HepG2 (cell line): Measurements from ENCODE around the gene RPL41. TPM values are rescaled to one million over a fixed set of nuclear protein-coding genes. Genes with fewer than 3 reads are reported as not detected.
"Not testable (repeated sequence)": the region's sequence is repeated elsewhere in the genome, so short reads cannot be mapped to it uniquely, and the experiment has no call there.

Source experiments
- ATAC-seq: fragments of 200-7000 bp; cut with Tn5 transposase; 3 replicates; pipeline ENCODE4 v1.9.1; 2020; ENCODE audit warnings: mild to moderate bottlenecking, moderate library complexity
- BruUV-seq: library from RNA; stranded (reverse); fragments of 400-500 nt; replicated peaks from 2 replicates; lab custom pipeline; 2021; lab: Mats Ljungman, UMichigan
- CTCF ChIA-PET: fragments of 300-600 bp; formaldehyde crosslinking; extraction: SDS; loops from one replicate; lab custom pipeline; 2021; ENCODE audit warnings: low total read pairs, inconsistent platforms, low intra/inter-chr PET ratio; lab: Yijun Ruan, JAX
- POLR2A ChIA-PET: fragments of 350-600 bp; sonication (Branson Sonifier 250); formaldehyde crosslinking; loops from one replicate; lab custom pipeline; 2020; ENCODE audit warnings: antibody characterized with exemption, inconsistent platforms; lab: Yijun Ruan, JAX
- DNase-seq: peaks from one replicate; pipeline ENCODE4 v3.0.0-alpha.2; 2015; ENCODE audit warnings: low spot score
- FAIRE-seq: peaks from 3 replicates; lab custom pipeline; 2011; peaks lifted over from hg19 to GRCh38; lab: Jason Lieb, UNC
- H2AFZ ChIP-seq: one replicate; pipeline ENCODE4 v1.6.1; 2011; ENCODE audit warnings: low read length, inconsistent platforms
- H3K27ac ChIP-seq: fragments of 300-600 bp; 3 replicates; pipeline ENCODE4 v1.8.0; 2011; ENCODE audit warnings: mixed run types, mild to moderate bottlenecking, mixed read lengths, low read length, inconsistent platforms; ENCODE audit not compliant: insufficient read depth; ENCODE audit errors: extremely low read length
- H3K27me3 ChIP-seq, 2 experiments: fragments of 200-600 bp in 1 of 2; 2 replicates in 1 of 2; 3 replicates in 1 of 2; pipeline versions ENCODE4 v1.6.0 to v1.8.0; 2011; ENCODE audit warnings: low read length in 2 of 2, mild to moderate bottlenecking in 2 of 2, moderate library complexity in 2 of 2, inconsistent platforms in 1 of 2; ENCODE audit not compliant: insufficient read depth in 2 of 2, control insufficient read depth in 1 of 2
- H3K36me3 ChIP-seq, 2 experiments: fragments of 200-600 bp in 1 of 2; replicated peaks in 1 of 2; 2 replicates in 1 of 2; 3 replicates in 1 of 2; pipeline versions ENCODE4 v1.5.1 to v1.8.0; 2011; ENCODE audit warnings: low read length in 2 of 2, inconsistent platforms in 1 of 2; ENCODE audit not compliant: insufficient read depth in 2 of 2, control insufficient read depth in 1 of 2
- H3K4me1 ChIP-seq: 2 replicates; pipeline ENCODE4 v1.5.1; 2012; ENCODE audit warnings: low read length, inconsistent platforms; ENCODE audit not compliant: insufficient read depth
- H3K4me2 ChIP-seq: 2 replicates; pipeline ENCODE4 v1.6.0; 2011; ENCODE audit warnings: low read depth, low read length, inconsistent platforms
- H3K4me3 ChIP-seq, 3 experiments: fragments of 200-600 bp in 1 of 3; sonication (generic), shearing (Covaris generic) in 1 of 3; replicated peaks in 1 of 3; 2 replicates each; pipeline ENCODE4 v1.5.1; 2011 to 2016; ENCODE audit warnings: low read length in 3 of 3, inconsistent platforms in 2 of 3, low read depth in 2 of 3, mild to moderate bottlenecking in 2 of 3, control low read depth in 1 of 3, mixed read lengths in 1 of 3; ENCODE audit not compliant: insufficient read depth in 1 of 3
- H3K79me2 ChIP-seq: one replicate; pipeline ENCODE4 v1.6.1; 2011; ENCODE audit warnings: low read length, inconsistent platforms; ENCODE audit not compliant: insufficient read depth
- H3K9ac ChIP-seq: 2 replicates; pipeline ENCODE4 v1.6.0; 2011; ENCODE audit warnings: mild to moderate bottlenecking, low read depth, low read length, inconsistent platforms; ENCODE audit not compliant: insufficient read depth
- H3K9me3 ChIP-seq: 2 replicates; pipeline ENCODE4 v1.5.1; 2012; ENCODE audit warnings: mild to moderate bottlenecking, low read length
- H4K20me1 ChIP-seq: 2 replicates; pipeline ENCODE4 v1.6.0; 2011; ENCODE audit warnings: inconsistent platforms, mild to moderate bottlenecking, low read length, moderate library complexity; ENCODE audit not compliant: insufficient read depth
- EHMT2 ChIP-seq: fragments of 200-600 bp; sonication (generic); IDR thresholded peaks from 2 replicates; pipeline ENCODE4 v1.7.0; 2017; ENCODE audit warnings: antibody characterized with exemption, low read depth, low read length, borderline replicate concordance
- GATAD1 ChIP-seq: IDR thresholded peaks from 2 replicates; pipeline ENCODE4 v1.6.1; 2016; ENCODE audit warnings: missing genetic modification reagents, missing compliant biosample characterization
- NFATC3 ChIP-seq: sonication (generic); formaldehyde crosslinking; IDR thresholded peaks from 2 replicates; pipeline ENCODE4 v1.5.1; 2020; ENCODE audit warnings: mild to moderate bottlenecking, missing genetic modification reagents
- PAWR ChIP-seq: sonication (generic); formaldehyde crosslinking; IDR thresholded peaks from 2 replicates; pipeline ENCODE4 v1.4.0; 2020; ENCODE audit warnings: missing genetic modification reagents, mild to moderate bottlenecking, borderline replicate concordance
- SATB2 ChIP-seq: sonication (generic); formaldehyde crosslinking; IDR thresholded peaks from 2 replicates; pipeline ENCODE4 v1.5.0; 2020; ENCODE audit warnings: missing genetic modification reagents
- TCF7L2 ChIP-seq: IDR thresholded peaks from 2 replicates; pipeline ENCODE4 v1.6.1; 2011; ENCODE audit warnings: mild to moderate bottlenecking, low read depth, low read length, moderate library complexity
- ZKSCAN5 ChIP-seq: sonication (generic); formaldehyde crosslinking; IDR thresholded peaks from 2 replicates; pipeline ENCODE4 v1.5.1; 2020; ENCODE audit warnings: mild to moderate bottlenecking, missing genetic modification reagents
- ZNF101 ChIP-seq: sonication (generic); formaldehyde crosslinking; IDR thresholded peaks from 2 replicates; pipeline ENCODE4 v1.4.0; 2020; ENCODE audit warnings: mild to moderate bottlenecking, low read depth, missing genetic modification reagents, borderline replicate concordance
- ZSCAN31 ChIP-seq: sonication (generic); formaldehyde crosslinking; IDR thresholded peaks from 2 replicates; pipeline ENCODE4 v1.5.0; 2020; ENCODE audit warnings: low read depth, mild to moderate bottlenecking, missing genetic modification reagents
- WGBS: methylation state at CpG from one replicate; pipeline ENCODE4 v1.1.6; 2017; ENCODE audit warnings: low lambda C conversion rate; 5-methylcytosine and 5-hydroxymethylcytosine counted together
- in situ Hi-C: cut with HindIII; loops from 2 replicates; pipeline ENCODE4 v1.10.0; 2017; ENCODE audit warnings: low pct_unique_long_range_greater_than_20kb; ENCODE audit not compliant: extremely low pct_ligation_motif_present
- intact Hi-C: fragments of 100-400 bp; cut with micrococcal nuclease; formaldehyde crosslinking; loops from one replicate; pipeline ENCODE4 v1.10.0; 2022; ENCODE audit not compliant: unreplicated experiment
- polyA plus RNA-seq, 8 experiments: library from polyadenylated mRNA; depleted of rRNA in 3 of 8; stranded (reverse) in 7 of 8; unstranded in 1 of 8; fragments of >200 nt; fragmentation: Illumina TruSeq in 4 of 8; extraction: Trizol in 4 of 8; gene quantifications; 2 replicates each; pipeline versions ENCODE4 v1.2.1 to v1.2.3, GENCODE V29; 2011 to 2016; ENCODE audit warnings: low read depth in 4 of 8, missing spikeins in 1 of 8, mixed read lengths in 1 of 8; ENCODE audit not compliant: insufficient read depth in 1 of 8
- total RNA-seq, 5 experiments: library from RNA; depleted of rRNA; stranded (reverse); fragments of >200 nt; fragmentation: Illumina TruSeq; extraction: Trizol; gene quantifications; 2 replicates each; pipeline ENCODE4 v1.2.3, GENCODE V29; 2016; ENCODE audit warnings: low read depth in 1 of 5
- TF ChIP-seq, protein P1 (sequence below): IDR thresholded peaks from 2 replicates; pipeline ENCODE4 v1.6.1; 2016; ENCODE audit warnings: mild to moderate bottlenecking
- TF ChIP-seq, protein P2 (sequence below): sonication (generic); formaldehyde crosslinking; IDR thresholded peaks from 2 replicates; pipeline ENCODE4 v1.8.0; 2022; ENCODE audit warnings: mild to moderate bottlenecking, missing genetic modification reagents, borderline replicate concordance

Gene RPL41
- total and polyA plus RNA-seq, 2 of the 13 experiments (the other 11 are each of a cell fraction or from before 2014, with no cell fraction given), result 4,012 to 7,670 TPM

DNA sequence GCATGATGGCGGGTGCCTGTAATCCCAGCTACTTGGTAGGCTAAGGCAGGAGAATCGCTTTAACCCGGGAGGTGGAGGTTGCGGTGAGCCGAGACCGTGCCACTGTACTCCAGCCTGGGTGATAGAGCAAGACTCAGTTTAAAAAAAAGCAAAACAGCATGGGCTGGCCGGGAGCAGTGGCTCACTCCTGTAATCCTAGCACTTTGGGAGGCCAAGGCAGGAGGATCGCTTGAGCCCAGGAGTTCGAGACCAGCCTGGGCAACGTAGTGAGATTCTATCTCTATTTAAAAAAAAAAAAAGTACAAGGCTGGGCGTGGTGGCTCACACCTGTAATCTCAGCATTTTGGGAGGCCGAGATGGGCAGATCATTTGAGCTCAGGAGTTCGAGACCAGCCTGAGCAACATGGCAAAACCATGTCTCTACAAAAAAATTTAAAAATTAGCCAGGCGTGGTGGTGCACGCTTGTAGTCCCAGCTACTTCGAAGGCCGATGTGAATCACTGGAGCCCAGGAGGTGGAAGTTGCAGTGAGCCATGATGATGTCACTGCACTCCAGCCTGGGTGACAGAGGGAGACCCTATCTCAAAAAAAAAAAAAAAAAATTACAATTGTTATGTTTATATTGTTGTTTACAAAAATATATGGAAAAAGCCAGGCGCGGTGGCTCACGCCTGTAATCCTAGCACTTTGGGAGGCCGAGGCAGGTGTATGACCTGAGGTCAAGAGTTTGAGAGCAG is 40.2 kb downstream of the RPL41 start:
- H3K27me3 ChIP-seq, ATAC-seq, FAIRE-seq, H3K9me3 ChIP-seq, H3K9ac ChIP-seq, BruUV-seq, H2AFZ ChIP-seq, DNase-seq: not testable (repeated sequence)
- intact Hi-C loops, result loop anchor here (5.0 kb wide), 1 partner anchor 36 kb away; no protein-coding TSS in a partner anchor
- H4K20me1 ChIP-seq, result peaks cover 26% of the 10 kb centered on the region
- H3K36me3 ChIP-seq, result peaks cover 14 to 23% of the 10 kb centered on the region in 2 experiments
- H3K4me2 ChIP-seq, result peak overlapping the region; percentile 71
- ChIA-PET CTCF (interaction anchor here (1.8 kb wide), 1 partner anchor 31 kb away, joined by 7 read pairs; no protein-coding TSS in a partner anchor), POLR2A (interaction anchor here (0.7 to 1.3 kb wide), 3 partner anchors 28 to 260 kb away, joined by 3 read pairs; partner anchors contain the start of genes ESYT1 and PA2G4)
- H3K79me2 ChIP-seq, result peaks cover 38% of the 10 kb centered on the region
- H3K4me1 ChIP-seq, result peaks cover 65% of the 10 kb centered on the region
- 97% methylated on average over 21 of the region's 21 CpGs for WGBS
- in situ Hi-C loops, result loop anchor here (5.0 kb wide), 1 partner anchor 34 kb away; no protein-coding TSS in a partner anchor
- H3K27ac ChIP-seq, result peak overlapping the region; percentile 87
- peak overlapping the region in 1 of 3 experiments; percentile 65; a peak in 1 of 6 replicates for H3K4me3 ChIP-seq

DNA sequence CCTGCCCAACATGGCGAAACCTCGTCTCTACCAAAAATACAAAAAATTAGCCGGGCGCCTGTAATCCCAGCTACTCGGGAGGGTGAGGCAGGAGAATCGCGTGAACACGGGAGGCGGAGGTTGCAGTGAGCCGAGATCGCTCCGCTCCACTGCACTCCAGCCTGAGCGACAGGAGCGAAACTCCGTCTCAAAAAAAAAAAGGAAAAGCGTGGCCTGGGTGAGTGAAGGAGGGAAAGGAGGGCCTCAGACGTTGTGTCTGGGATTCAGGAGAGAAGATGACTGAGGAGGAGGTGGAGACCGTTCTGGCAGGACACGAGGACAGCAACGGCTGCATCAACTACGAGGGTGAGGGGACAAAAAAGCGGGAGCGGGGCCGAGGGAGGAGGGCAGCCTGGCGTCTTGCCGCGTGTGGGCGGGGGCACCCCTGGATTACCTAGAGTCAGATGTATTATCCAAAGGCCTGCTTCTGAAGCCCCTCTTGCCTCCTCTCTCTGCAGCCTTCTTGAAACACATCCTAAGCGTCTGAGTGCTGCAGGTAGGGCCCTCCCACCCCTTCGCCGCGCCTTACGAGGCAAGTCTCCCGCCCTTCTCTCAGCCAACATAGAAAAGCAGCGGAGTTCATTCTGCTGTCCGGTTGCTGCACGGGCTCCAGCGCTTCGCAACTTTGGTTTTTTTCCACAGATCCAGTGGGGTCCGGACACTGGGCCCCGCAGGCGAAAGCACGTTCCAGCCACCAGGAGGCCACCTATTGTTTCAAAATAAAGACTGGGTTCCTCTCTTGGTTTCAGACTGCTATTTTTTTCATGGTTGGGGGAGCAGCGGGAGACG is 41.0 kb downstream of the RPL41 start:
- Histone ChIP-seq H3K27me3 (no peaks in the 10 kb centered on the region; a peak in 1 of 5 replicates), H3K4me2 (peak overlapping the region; percentile 71), H3K36me3 (peaks cover 20 to 30% of the 10 kb centered on the region in 2 experiments), H4K20me1 (peaks cover 28% of the 10 kb centered on the region), H3K4me1 (peaks cover 67% of the 10 kb centered on the region), H3K9me3 (no peaks in the 10 kb centered on the region), H3K27ac (peak overlapping the region; percentile 87), H3K79me2 (peaks cover 38% of the 10 kb centered on the region), H3K4me3 (peak overlapping the region; percentile 20 to 95 (median 65); a peak in 5 of 6 replicates), H3K9ac (peak overlapping the region; percentile 70), H2AFZ (no peak overlapping the region)
- FAIRE-seq (peak; percentile 42), ATAC-seq (peak; percentile 70), DNase-seq (peak; percentile 92)
- WGBS, result 37% methylated on average over 42 of the region's 45 CpGs
- ChIA-PET CTCF (interaction anchor here (1.2 to 1.8 kb wide), 3 partner anchors 32 to 33 kb away, joined by 3 to 7 read pairs (median 3); partner anchors contain the start of gene SMARCC2), POLR2A (interaction anchor here (0.5 to 3.4 kb wide), 12 partner anchors 7 to 77 kb away, joined by 3 to 30 read pairs (median 6); partner anchors contain the start of genes ESYT1, RNF41, RPL41 and SMARCC2)
- in situ Hi-C loops, result loop anchor here (5.0 kb wide), 1 partner anchor 35 kb away; no protein-coding TSS in a partner anchor
- BruUV-seq, result TSS peak; percentile 53
- intact Hi-C loops, result loop anchor here (2.0 to 5.0 kb wide), 2 partner anchors 31 to 35 kb away; no protein-coding TSS in a partner anchor
- TF ChIP-seq ZSCAN31 (CRISPR knock-in tag), result no peak
- TF ChIP-seq GATAD1 (CRISPR knock-in tag), result peak; percentile 38; the same call in 1 of the 2 replicates
- TF ChIP-seq PAWR (CRISPR knock-in tag), result no peak
- TF ChIP-seq SATB2 (CRISPR knock-in tag), result no peak
- TF ChIP-seq, protein P1, sequence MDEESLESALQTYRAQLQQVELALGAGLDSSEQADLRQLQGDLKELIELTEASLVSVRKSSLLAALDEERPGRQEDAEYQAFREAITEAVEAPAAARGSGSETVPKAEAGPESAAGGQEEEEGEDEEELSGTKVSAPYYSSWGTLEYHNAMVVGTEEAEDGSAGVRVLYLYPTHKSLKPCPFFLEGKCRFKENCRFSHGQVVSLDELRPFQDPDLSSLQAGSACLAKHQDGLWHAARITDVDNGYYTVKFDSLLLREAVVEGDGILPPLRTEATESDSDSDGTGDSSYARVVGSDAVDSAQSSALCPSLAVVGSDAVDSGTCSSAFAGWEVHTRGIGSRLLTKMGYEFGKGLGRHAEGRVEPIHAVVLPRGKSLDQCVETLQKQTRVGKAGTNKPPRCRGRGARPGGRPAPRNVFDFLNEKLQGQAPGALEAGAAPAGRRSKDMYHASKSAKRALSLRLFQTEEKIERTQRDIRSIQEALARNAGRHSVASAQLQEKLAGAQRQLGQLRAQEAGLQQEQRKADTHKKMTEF (CRISPR knock-in tag), result 0 out of 2 replicates have a peak, but pooled peaks have one; percentile 17
- TF ChIP-seq ZKSCAN5 (CRISPR knock-in tag), result no peak
- no peak for TF ChIP-seq NFATC3 (CRISPR knock-in tag)
- TF ChIP-seq, protein P2, sequence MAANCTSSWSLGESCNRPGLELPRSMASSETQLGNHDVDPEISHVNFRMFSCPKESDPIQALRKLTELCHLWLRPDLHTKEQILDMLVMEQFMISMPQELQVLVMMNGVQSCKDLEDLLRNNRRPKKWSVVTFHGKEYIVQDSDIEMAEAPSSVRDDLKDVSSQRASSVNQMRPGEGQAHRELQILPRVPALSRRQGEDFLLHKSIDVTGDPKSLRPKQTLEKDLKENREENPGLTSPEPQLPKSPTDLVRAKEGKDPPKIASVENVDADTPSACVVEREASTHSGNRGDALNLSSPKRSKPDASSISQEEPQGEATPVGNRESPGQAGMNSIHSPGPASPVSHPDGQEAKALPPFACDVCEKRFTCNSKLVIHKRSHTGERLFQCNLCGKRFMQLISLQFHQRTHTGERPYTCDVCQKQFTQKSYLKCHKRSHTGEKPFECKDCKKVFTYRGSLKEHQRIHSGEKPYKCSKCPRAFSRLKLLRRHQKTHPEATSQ (CRISPR knock-in tag), result no peak
- no peak for TF ChIP-seq ZNF101 (CRISPR knock-in tag)
- no peak for TF ChIP-seq TCF7L2
- no peak for TF ChIP-seq EHMT2
